HuH-7 (cell line): ENCODE data around the gene TMC2.
"Not testable (repeated sequence)": the region's sequence is repeated elsewhere in the genome, so short reads cannot be mapped to it uniquely, and the experiment has no call there.

Experiments
- DNase-seq: peaks from one replicate; pipeline ENCODE4 v3.0.0; 2011; ENCODE audit warnings: low spot score

TMC2 gene

GRCh38 chr20:2663364-2663886, 127.1 kb downstream of the TMC2 start:
- no peak for DNase-seq

GRCh38 chr20:2663887-2664719, 127.7 kb downstream of the TMC2 start, which contains the start of gene IDH3B:
TSS of gene IDH3B (minus strand) at chr20:2664216. CDS start at chr20:2664188, 28 bp downstream.
- peak; percentile 90 for DNase-seq

- no peak for DNase-seq
Measured at GRCh38 chr20:2671977-2672376, 135.6 kb downstream of the TMC2 start.

- DNase-seq, result no peak
Measured at GRCh38 chr20:2672446-2672845, 136.1 kb downstream of the TMC2 start.

GRCh38 chr20:2673453-2673852, 137.1 kb downstream of the TMC2 start:
- no peak for DNase-seq

- DNase-seq, result no peak
Measured at GRCh38 chr20:2680046-2680445, 143.7 kb downstream of the TMC2 start.

- DNase-seq, result not testable (repeated sequence)
Measured at GRCh38 chr20:2682040-2682439, 145.7 kb downstream of the TMC2 start.

GRCh38 chr20:2684817-2685216, 148.4 kb downstream of the TMC2 start:
- not testable (repeated sequence) for DNase-seq

- no peak for DNase-seq
Measured at GRCh38 chr20:2687514-2687913, 151.1 kb downstream of the TMC2 start.

- peak; percentile 84 for DNase-seq
Measured at GRCh38 chr20:2688041-2688591, 151.7 kb downstream of the TMC2 start.

GRCh38 chr20:2690213-2690612, 153.8 kb downstream of the TMC2 start:
- DNase-seq, result no peak

- no peak for DNase-seq
Measured at GRCh38 chr20:2690718-2691117, 154.3 kb downstream of the TMC2 start.

- DNase-seq, result no peak
Measured at GRCh38 chr20:2691127-2691526, 154.8 kb downstream of the TMC2 start.
